Caco-2 (cell line): ENCODE data around the gene EDN1. TPM values are rescaled to one million over a fixed set of nuclear protein-coding genes. Genes with fewer than 3 reads are reported as not detected.

Experiments
- BruUV-seq: library from RNA; stranded (reverse); fragments of 400-500 nt; replicated peaks from 2 replicates; lab custom pipeline; 2021; lab: Mats Ljungman, UMichigan
- CTCF ChIA-PET: fragments of 300-600 bp; sonication (Branson Sonifier 250); formaldehyde crosslinking; loops from one replicate; lab custom pipeline; 2022; ENCODE audit warnings: antibody characterized with exemption; lab: Charles Lee
- POLR2A ChIA-PET: fragments of 300-600 bp; sonication (Branson Sonifier 250); formaldehyde crosslinking; loops from one replicate; lab custom pipeline; 2022; ENCODE audit warnings: antibody characterized with exemption; lab: Charles Lee
- DNase-seq, 2 experiments: peaks; one replicate each; pipeline versions ENCODE4 v3.0.0 to v3.0.0-alpha.2; 2020 to 2022
- H3K27me3 ChIP-seq: replicated peaks from 2 replicates; pipeline ENCODE4 v1.6.0; 2011; ENCODE audit warnings: low read length; ENCODE audit not compliant: control insufficient read depth, insufficient read depth
- H3K36me3 ChIP-seq: 2 replicates; pipeline ENCODE4 v1.5.1; 2011; ENCODE audit warnings: low read length; ENCODE audit not compliant: control insufficient read depth, insufficient read depth
- H3K4me1 ChIP-seq: fragments of 250-450 bp; sonication (Bioruptor Pico); 2 replicates; pipeline ENCODE4 v1.5.1; 2020; ENCODE audit warnings: mild to moderate bottlenecking
- H3K4me3 ChIP-seq: 2 replicates; pipeline ENCODE4 v1.5.1; 2011; ENCODE audit warnings: low read depth, mild to moderate bottlenecking, control low read depth, low read length
- H3K9me3 ChIP-seq: fragments of 250-450 bp; sonication (Bioruptor Pico); 2 replicates; pipeline ENCODE4 v1.5.1; 2020; ENCODE audit warnings: mild to moderate bottlenecking, moderate library complexity
- H3K27ac Mint-ChIP-seq: one replicate; pipeline ENCODE4 v1.8.0; 2022; ENCODE audit warnings: mixed read lengths; ENCODE audit not compliant: unreplicated experiment
- H3K27me3 Mint-ChIP-seq: one replicate; pipeline ENCODE4 v1.8.0; 2022; ENCODE audit warnings: mixed read lengths; ENCODE audit not compliant: insufficient read depth, unreplicated experiment
- H3K36me3 Mint-ChIP-seq: one replicate; pipeline ENCODE4 v1.8.0; 2022; ENCODE audit warnings: mild to moderate bottlenecking, mixed read lengths; ENCODE audit not compliant: insufficient read depth, unreplicated experiment
- H3K4me1 Mint-ChIP-seq: one replicate; pipeline ENCODE4 v1.8.0; 2022; ENCODE audit warnings: low read depth, mixed read lengths; ENCODE audit not compliant: unreplicated experiment
- H3K4me3 Mint-ChIP-seq: one replicate; pipeline ENCODE4 v1.8.0; 2022; ENCODE audit warnings: mild to moderate bottlenecking, moderate library complexity, mixed read lengths; ENCODE audit not compliant: unreplicated experiment
- H3K9me3 Mint-ChIP-seq: one replicate; pipeline ENCODE4 v1.8.0; 2022; ENCODE audit warnings: mixed read lengths; ENCODE audit not compliant: unreplicated experiment
- intact Hi-C: fragments of 100-400 bp; cut with micrococcal nuclease; formaldehyde crosslinking; loops from one replicate; pipeline ENCODE4 v1.10.0; 2022; ENCODE audit not compliant: unreplicated experiment
- total RNA-seq: library from RNA; stranded (reverse); gene quantifications from 2 replicates; pipeline ENCODE4 v1.2.3, GENCODE V29; 2022
- TF ChIP-seq, protein P1 (sequence below), 2 experiments: fragments of 200-600 bp in 1 of 2; IDR thresholded peaks; 1 replicate in 1 of 2; 2 replicates in 1 of 2; pipeline versions ENCODE4 v1.5.1 to v1.8.0; 2011 to 2022; ENCODE audit warnings: antibody characterized with exemption in 1 of 2, control low read depth in 1 of 2, inconsistent platforms in 1 of 2, low read depth in 1 of 2, low read length in 1 of 2, mild to moderate bottlenecking in 1 of 2, moderate library complexity in 1 of 2; ENCODE audit not compliant: insufficient read depth in 1 of 2, severe bottlenecking in 1 of 2, unreplicated experiment in 1 of 2

EDN1 gene
- total RNA-seq, 1 experiment from 2014 or later = 14.0 TPM

GRCh38 chr6:12297363-12298016, 7.3 kb downstream of the EDN1 start:
- H3K27me3 ChIP-seq = no peaks in the 10 kb centered on the region
- DNase-seq = no peak
- peaks cover 43% of the 10 kb centered on the region for H3K4me1 Mint-ChIP-seq
- H3K27me3 Mint-ChIP-seq = no peaks in the 10 kb centered on the region
- H3K4me3 Mint-ChIP-seq = no peak overlapping the region
- ChIA-PET CTCF (no interaction called here), POLR2A (interaction anchor here (1.0 kb wide), 1 partner anchor 34 kb away, joined by 4 read pairs; no protein-coding TSS in a partner anchor)
- H3K4me1 ChIP-seq = peaks cover 61% of the 10 kb centered on the region
- H3K36me3 ChIP-seq = no peaks in the 10 kb centered on the region; the same call in 1 of the 2 replicates
- TF ChIP-seq, protein P1, sequence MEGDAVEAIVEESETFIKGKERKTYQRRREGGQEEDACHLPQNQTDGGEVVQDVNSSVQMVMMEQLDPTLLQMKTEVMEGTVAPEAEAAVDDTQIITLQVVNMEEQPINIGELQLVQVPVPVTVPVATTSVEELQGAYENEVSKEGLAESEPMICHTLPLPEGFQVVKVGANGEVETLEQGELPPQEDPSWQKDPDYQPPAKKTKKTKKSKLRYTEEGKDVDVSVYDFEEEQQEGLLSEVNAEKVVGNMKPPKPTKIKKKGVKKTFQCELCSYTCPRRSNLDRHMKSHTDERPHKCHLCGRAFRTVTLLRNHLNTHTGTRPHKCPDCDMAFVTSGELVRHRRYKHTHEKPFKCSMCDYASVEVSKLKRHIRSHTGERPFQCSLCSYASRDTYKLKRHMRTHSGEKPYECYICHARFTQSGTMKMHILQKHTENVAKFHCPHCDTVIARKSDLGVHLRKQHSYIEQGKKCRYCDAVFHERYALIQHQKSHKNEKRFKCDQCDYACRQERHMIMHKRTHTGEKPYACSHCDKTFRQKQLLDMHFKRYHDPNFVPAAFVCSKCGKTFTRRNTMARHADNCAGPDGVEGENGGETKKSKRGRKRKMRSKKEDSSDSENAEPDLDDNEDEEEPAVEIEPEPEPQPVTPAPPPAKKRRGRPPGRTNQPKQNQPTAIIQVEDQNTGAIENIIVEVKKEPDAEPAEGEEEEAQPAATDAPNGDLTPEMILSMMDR (IDR thresholded peaks at IDR 0.05; ENCODE audit: insufficient read depth in 1 of 2, low read depth in 1 of 2, low read length in 1 of 2, severe bottlenecking in 1 of 2, unreplicated experiment in 1 of 2) = no peak
- H3K9me3 ChIP-seq = no peaks in the 10 kb centered on the region
- H3K4me3 ChIP-seq = no peak overlapping the region
- peaks cover 70% of the 10 kb centered on the region for H3K36me3 Mint-ChIP-seq
- intact Hi-C loops = loop anchor here (2.0 kb wide), 1 partner anchor 67 kb away; no protein-coding TSS in a partner anchor
- BruUV-seq = no TSS peak
- H3K27ac Mint-ChIP-seq = peak overlapping the region; percentile 91
- peaks cover 9% of the 10 kb centered on the region for H3K9me3 Mint-ChIP-seq

- ChIA-PET POLR2A (interaction anchor here (0.6 to 1.0 kb wide), 2 partner anchors 25 to 34 kb away, joined by 4 read pairs; no protein-coding TSS in a partner anchor), CTCF (no interaction called here)
- Mint-ChIP-seq H3K27ac (peak overlapping the region; percentile 91), H3K36me3 (peaks cover 62% of the 10 kb centered on the region), H3K4me3 (no peak overlapping the region), H3K4me1 (peaks cover 38% of the 10 kb centered on the region), H3K27me3 (no peaks in the 10 kb centered on the region), H3K9me3 (peaks cover 9% of the 10 kb centered on the region)
- no peaks in the 10 kb centered on the region; the same call in 1 of the 2 replicates for H3K36me3 ChIP-seq
- H3K27me3 ChIP-seq = no peaks in the 10 kb centered on the region
- H3K4me3 ChIP-seq = no peak overlapping the region
- no TSS peak for BruUV-seq
- no peak for DNase-seq
- H3K9me3 ChIP-seq = no peaks in the 10 kb centered on the region
- H3K4me1 ChIP-seq = peaks cover 54% of the 10 kb centered on the region
- TF ChIP-seq, protein P1 (IDR thresholded peaks at IDR 0.05; ENCODE audit: insufficient read depth in 1 of 2, low read depth in 1 of 2, low read length in 1 of 2, severe bottlenecking in 1 of 2, unreplicated experiment in 1 of 2) = no peak
- intact Hi-C loops = no loop called here
Measured at GRCh38 chr6:12298017-12298978, 8.1 kb downstream of the EDN1 start.

DNA sequence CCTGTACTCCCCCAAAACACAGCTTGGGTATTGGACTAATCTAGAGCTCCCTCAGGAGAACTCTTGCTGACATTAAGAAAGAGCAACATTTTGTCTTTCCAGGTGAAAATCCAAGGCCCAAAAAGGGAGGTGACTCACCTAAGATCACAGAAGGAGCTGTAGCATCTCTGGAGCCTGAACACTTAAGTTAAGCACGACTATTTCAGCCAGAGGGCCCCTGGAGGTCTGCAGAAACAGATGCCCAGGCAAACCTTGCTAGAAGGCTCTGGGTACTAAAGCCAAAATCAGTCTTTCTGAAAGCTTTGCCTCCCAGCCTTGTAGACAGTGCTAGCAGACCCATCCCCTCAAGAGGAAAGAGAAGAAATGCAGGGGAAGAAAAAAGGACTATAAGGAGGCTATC, 8.8 kb downstream of the EDN1 start:
- TF ChIP-seq, protein P1 (IDR thresholded peaks at IDR 0.05; ENCODE audit: insufficient read depth in 1 of 2, low read depth in 1 of 2, low read length in 1 of 2, severe bottlenecking in 1 of 2, unreplicated experiment in 1 of 2) = no peak
- no peak overlapping the region for H3K4me3 ChIP-seq
- Mint-ChIP-seq H3K4me1 (peaks cover 36% of the 10 kb centered on the region), H3K36me3 (peaks cover 55% of the 10 kb centered on the region), H3K27ac (peak overlapping the region; percentile 91), H3K4me3 (no peak overlapping the region), H3K9me3 (peaks cover 9% of the 10 kb centered on the region), H3K27me3 (no peaks in the 10 kb centered on the region)
- no TSS peak for BruUV-seq
- H3K4me1 ChIP-seq = peaks cover 47% of the 10 kb centered on the region
- H3K9me3 ChIP-seq = no peaks in the 10 kb centered on the region
- intact Hi-C loops = no loop called here
- DNase-seq = no peak
- POLR2A ChIA-PET = interaction anchor here (0.6 kb wide), 1 partner anchor 25 kb away, joined by 4 read pairs; no protein-coding TSS in a partner anchor
- no peaks in the 10 kb centered on the region; the same call in 1 of the 2 replicates for H3K36me3 ChIP-seq
- CTCF ChIA-PET = no interaction called here
- no peaks in the 10 kb centered on the region for H3K27me3 ChIP-seq
